ENCODE data around the gene CENPN.

CENPN gene

GRCh38 chr16:81029930-81030604, 23.1 kb downstream of the CENPN start:
- DNase-seq (ENCODE audit: low spot score) = no peak

- DNase-seq (ENCODE audit: low spot score) = peak; percentile 96
These were observed 28.5 kb downstream of the CENPN start, which contains the start of gene ATMIN for GRCh38 chr16:81035398-81035974. Gene ATMIN (plus strand): TSS chr16:81035842. CDS start chr16:81035871, 29 bp downstream.

- DNase-seq (ENCODE audit: low spot score) = peak; percentile 65
These were observed 29.1 kb downstream of the CENPN start for GRCh38 chr16:81035975-81036750.

GRCh38 chr16:81036751-81037350, 29.8 kb downstream of the CENPN start:
- DNase-seq (ENCODE audit: low spot score) = peak; percentile 6

GRCh38 chr16:81040131-81040530, 33.1 kb downstream of the CENPN start:
- DNase-seq (ENCODE audit: low spot score) = no peak

- no peak for DNase-seq (ENCODE audit: low spot score)
These were observed 33.8 kb downstream of the CENPN start for GRCh38 chr16:81040842-81041241.

GRCh38 chr16:81041696-81042095, 34.7 kb downstream of the CENPN start:
- no peak for DNase-seq (ENCODE audit: low spot score)

- no peak for DNase-seq (ENCODE audit: low spot score)
These were observed 35.8 kb downstream of the CENPN start for GRCh38 chr16:81042821-81043220.

- no peak for DNase-seq (ENCODE audit: low spot score)
These were observed 46.7 kb downstream of the CENPN start for GRCh38 chr16:81053761-81054160.

GRCh38 chr16:81060576-81061306, 53.7 kb downstream of the CENPN start:
- no peak for DNase-seq (ENCODE audit: low spot score)

GRCh38 chr16:81061307-81061640, 54.3 kb downstream of the CENPN start:
- no peak for DNase-seq (ENCODE audit: low spot score)

- no peak for DNase-seq (ENCODE audit: low spot score)
These were observed 55.0 kb downstream of the CENPN start for GRCh38 chr16:81061871-81062608.

- DNase-seq (ENCODE audit: low spot score) = no peak
These were observed 59.7 kb downstream of the CENPN start for GRCh38 chr16:81066681-81067080.

- DNase-seq (ENCODE audit: low spot score) = no peak
These were observed 60.2 kb downstream of the CENPN start for GRCh38 chr16:81067166-81067565.

- DNase-seq (ENCODE audit: low spot score) = no peak
These were observed 62.0 kb downstream of the CENPN start for GRCh38 chr16:81069063-81069462.

- no peak for DNase-seq (ENCODE audit: low spot score)
These were observed 64.0 kb downstream of the CENPN start for GRCh38 chr16:81070979-81071378.

- DNase-seq (ENCODE audit: low spot score) = no peak
These were observed 64.8 kb downstream of the CENPN start for GRCh38 chr16:81071805-81072204.

GRCh38 chr16:81073560-81074330, 66.7 kb downstream of the CENPN start:
- no peak for DNase-seq (ENCODE audit: low spot score)

GRCh38 chr16:81076566-81077075, 69.6 kb downstream of the CENPN start:
- peak; percentile 90 for DNase-seq (ENCODE audit: low spot score)
